Measurements from ENCODE around the gene PPARD.
"Not testable (repeated sequence)": the region's sequence is repeated elsewhere in the genome, so short reads cannot be mapped to it uniquely, and the experiment has no call there.

Gene PPARD

DNA sequence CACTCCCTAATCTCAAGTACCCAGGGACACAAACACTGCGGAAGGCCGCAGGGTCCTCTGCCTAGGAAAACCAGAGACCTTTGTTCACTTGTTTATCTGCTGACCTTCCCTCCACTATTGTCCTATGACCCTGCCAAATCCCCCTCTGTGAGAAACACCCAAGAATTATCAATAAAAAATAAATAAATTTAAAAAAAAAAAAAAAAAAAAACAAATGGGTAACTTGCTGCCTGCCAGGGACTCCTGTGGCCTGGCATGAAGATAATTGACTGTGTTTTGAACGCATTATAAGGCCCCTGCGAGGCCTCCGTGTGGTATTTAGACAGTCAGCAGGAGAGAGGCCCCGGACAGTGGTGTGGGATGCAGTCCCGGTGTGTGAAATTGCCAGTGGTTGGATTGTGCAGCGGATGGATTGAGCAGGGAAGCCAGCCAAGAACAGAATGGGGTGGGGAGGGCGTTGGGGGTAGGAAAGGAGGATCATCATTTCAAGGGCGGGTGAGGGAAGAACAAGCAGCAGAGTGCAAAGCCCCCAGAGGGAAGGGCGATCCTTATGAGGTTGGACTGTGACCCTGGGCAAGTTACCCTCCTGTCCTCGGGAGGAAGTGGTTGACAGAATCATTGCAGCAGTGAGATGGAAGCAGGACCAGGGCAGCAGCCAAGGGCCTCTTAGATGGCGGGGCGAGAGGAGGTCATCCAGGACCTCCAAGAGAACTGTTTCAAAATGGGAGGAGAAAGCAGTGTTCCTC is 43.3 kb downstream of the PPARD start:
- peak in 2 of 14 donors; percentile 12 to 14 for DNase-seq

DNA sequence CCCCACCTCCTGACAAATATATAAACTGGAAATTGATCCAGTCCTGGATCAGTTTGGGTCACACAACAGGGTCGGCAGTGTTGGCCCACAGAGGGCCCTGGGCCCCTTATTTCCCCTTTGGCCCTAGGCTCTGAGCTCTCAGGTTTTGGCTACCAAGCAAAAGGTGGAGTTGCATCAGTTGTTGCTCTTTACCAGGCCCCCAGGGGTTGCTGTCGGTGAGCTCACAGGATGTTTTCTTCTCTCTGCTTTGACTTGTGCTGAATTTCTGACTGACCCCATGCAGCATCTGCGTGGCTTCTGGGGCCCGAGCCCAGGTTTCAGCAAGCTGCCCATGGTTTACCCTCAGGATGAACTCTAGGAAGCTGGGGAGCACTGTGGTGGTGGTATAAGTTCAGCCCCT is 44.6 kb downstream of the PPARD start:
- no peak for DNase-seq

DNA sequence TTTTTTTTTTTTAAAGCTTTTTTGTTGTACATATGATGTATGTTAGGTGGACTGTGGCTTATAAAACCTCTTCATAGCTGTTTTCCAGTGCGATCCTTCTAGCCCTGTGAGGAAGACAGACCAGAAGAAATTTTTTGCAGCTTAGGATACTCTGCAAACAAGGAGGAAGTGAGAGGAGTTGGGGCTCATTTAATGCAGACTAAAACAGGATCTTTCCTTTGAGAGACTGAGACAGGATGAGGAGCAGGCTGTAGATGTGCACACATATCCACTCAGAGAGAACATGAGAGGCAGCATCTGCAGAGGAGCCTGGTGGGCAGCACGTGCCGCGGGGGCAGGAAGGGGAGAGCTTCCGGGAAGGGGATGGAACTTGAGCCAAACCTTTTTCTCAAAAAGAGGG is 45.7 kb downstream of the PPARD start:
- DNase-seq, result no peak

DNA sequence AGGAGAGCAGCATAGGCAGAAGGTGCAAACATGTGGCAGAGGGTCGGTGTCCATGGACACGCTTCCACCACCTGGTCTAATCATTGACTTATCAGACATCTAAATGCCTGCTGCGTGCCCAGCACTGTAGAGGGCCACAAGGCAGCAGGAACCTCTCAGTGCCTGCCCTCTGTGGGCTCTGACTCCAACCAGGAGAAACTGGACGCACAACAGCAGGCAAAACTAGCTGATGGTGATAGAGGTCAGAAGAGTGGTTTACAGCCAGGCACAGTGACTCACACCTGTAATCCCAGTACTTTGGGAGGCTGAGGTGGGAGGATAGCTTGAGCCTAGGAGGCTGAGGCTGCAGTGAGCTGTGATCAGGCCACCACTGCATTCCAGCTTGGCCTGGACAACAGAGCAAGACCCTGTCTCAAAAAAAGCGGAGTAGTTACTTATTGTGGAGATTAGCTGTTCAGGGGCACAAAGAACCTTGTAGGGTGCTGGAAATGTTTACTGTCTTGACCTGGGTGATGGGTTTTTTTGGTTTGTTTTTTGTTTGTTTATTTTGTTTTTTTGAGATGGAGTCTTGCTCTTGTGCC is 46.5 kb downstream of the PPARD start:
- no peak for DNase-seq

DNA sequence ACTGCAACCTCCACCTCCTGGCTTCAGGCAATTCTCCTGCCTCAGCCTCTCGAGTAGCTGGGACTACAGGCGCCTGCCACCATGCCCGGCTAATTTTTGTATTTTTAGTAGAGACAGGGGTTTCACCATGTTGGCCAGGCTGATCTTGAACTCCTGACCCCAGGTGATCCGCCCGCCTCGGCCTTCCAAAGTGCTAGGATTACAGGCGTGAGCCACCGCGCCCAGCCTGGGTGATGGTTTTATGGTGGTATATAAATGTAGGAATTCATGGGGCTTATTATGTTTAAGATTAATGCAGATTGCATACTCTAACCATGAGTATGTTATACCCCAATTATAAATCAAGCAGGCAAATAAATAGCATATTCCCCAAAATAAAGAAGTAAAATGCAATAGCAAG is 47.0 kb downstream of the PPARD start:
- DNase-seq, result not testable (repeated sequence)

DNA sequence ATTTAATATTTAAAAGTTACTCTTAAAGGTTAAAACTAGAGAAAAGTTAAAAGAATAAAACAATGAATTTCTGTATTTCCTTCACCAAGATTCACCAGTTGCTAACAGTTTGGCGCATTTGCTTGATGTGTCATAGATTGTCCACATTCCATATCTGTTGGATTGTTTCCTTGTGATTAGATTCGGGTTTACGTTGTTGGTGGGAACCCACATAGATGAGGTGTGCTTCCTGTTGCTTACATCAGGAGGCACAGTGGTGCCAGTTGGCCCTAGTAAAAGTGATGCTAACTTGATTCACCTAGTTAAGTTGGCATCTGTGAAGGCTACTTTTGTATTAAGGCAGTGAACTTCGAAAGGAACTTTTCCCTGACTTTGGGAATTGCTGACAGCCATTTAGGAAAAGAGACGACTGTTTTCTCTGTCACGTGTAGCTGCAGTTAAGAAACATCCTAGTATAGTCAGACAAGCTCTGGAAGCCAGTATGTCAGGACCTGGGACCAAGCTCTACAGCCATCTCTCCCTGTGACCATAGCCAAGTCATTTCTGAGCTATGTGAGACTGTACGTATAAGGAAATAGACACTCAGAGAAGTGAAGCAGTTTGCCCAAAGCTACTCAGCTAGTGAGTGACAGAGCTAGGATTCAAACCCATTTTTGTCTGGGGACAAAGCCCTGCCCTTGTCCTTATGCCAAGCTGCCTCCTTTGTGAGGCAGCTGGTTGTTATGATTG is 49.0 kb downstream of the PPARD start:
- no peak for DNase-seq

DNA sequence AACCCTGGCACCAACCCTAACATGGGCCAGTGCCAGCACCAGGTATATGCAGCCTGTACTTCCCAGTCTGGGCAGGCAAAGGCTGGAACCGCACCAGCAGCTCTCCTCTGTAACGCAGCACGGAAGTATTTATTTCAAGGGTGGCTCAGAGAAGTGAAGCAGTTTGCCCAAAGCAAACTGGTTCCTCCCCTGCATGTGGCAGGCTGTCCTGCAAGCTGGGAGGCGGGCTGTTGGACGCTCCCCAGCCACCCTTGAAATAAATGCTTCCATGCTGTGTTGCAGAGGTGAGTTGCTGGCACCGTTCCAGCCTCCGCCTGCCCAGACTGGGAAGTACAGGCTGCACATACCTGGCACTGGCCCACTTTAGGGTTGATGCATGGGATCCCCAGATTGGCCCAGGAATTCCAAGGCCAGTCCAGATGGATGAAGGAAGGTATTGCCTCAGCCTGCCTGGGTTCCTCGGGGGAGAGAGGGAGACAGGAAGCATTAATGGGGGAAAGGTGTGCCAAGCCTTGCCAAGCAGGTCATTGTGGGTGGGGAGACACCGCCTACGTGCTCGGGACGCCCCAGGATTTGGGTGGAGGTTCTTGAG is 49.8 kb downstream of the PPARD start:
- DNase-seq, result peak in 1 of 14 donors; percentile 51

DNA sequence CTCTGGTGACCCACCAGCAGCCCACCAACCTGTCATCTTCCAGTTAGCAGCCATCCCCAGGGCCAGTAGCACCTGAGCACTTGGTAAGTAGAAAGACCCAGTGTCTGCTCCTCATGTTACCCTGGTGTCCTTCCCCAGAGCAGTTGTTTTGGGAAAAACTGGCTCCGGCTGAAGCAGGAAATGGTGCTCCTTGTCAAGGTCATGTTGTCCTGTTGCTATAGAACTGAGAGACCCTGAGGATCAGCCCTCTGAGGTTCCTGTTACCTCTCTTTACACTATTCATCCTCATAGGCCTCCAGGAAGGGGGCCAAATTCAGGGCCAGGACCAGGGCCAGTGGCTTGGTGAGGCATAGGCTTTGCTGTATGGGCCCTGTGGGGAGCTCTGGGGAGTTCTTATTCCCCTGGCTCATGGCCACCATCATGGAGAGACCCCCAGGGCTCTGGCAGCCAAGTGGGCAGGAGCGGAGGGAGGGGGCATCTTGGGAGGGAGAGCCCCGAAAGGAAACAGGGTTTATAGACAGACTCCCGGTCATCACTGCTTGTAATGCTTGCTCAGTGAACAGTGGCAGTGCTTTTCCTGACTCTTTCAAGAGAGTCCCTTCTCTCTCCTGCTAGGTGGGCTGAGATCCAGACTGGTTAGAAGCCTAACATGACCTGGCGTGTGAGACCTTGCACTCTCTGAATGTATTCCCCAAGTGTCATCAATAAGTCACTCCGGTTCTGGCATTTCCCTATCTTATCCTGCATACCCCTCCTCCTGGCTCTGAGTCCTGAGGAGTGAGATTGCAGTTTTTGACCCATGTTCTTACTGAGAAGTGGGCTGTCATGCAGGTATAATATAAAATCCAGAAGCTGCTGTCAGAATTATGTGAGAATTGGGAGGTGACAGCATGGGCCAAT is 50.7 kb downstream of the PPARD start:
- DNase-seq, result no peak

DNA sequence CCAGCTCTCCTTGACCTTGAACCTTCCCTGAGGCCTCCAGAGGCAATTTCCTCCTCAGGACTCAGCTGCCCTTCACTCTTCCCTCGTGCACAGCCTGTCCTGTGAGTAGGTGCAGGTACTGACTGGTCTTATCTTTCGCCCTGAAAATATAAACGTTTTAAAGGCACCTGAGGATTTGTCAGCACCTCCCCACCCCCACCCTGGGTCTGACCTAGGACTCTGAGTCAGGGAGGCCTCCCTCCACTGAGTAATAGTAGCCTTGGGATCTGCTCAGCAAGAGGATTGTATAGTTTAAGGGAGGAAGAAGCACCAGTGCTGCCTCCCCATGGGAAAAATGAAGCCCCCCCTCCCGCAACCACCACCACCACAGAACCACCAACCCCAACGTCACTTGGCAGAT is 54.6 kb downstream of the PPARD start:
- no peak for DNase-seq

DNA sequence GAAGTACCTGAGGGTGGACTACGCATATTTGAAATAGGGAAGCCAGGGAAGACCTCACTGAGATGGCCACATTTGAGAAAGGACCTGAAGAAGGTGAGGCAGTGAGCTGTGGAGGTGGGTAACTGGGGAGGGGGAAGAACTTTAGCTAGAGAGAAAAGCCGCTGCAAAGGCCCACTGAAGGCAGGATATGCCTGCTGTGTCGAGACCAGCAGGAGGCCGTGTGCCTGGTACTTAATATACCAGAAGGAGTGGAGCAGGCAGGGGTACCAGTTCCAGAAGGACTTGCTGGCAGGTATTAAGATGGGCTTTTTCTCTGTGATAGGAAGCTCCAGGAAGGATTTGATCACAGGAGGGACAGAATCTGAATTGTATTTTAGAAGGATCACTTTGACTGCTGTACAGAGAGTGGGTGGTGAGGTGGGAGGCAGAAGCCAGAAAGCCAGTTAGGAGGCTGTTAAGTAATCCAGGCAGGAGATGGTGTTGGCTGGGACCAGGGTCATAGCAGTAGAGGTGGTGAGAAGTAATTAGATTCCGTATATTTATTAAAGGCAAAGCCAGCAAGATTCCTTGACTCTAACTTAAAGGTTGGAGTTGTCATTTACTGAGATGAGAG is 55.6 kb downstream of the PPARD start:
- no peak for DNase-seq

DNA sequence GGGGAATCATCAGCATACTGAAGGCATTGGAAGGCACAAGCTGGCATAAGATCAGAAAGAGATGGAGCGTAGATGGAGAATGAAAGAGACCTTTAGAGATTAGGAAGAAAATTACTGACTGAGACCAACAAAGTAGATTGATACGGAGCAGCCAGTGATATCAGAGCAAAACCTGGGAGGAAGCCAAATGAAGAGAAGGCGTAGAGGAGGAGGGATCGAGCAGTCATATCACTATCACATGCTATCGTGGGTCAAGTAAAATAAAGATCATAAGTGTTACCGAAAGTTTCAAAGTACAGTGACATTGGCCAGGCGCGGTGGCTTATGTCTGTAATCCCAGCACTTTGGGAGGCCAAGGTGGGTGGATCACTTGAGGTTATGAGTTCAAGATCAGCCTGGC is 56.2 kb downstream of the PPARD start:
- DNase-seq, result no peak

DNA sequence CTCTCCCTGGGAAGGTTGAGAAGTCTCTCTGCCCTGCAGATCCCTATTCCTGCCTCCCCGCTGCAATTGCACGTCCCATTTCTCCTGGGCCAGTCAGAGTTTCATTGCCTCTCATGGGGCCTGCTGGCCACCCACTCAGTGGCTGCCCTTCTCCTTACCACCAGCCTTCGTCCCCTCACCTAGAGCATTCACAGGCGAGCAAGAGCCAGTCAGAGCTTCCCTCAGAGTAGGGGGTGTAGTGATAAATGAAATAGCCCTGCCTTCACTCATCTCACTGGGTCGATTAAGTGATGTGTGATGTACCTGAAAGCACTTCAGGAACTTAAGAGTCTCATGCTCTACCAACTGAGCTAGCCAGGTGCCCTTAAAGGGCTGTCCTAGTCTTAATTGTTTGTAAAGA is 57.8 kb downstream of the PPARD start:
- no peak for DNase-seq

DNA sequence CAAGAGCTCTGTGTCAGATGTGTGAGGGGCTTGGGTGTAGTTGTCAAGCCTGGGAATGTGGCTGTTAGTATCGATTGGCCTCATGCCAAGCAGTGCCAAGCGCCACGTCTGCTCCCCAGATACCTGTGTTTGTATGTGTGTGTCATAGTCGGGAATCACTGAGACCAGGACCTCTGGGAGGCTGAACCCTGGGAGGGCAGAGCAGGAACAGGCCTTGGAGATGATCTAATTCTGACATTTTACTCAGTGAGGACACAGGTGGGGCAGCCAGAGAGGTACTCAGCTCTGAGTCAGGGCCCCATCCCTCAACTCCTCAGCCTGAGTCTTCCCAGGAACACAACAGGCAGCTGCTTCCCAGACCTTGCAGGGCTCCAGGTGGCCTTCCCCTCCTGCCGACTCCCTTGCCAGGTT is 58.5 kb downstream of the PPARD start:
- DNase-seq, result no peak

DNA sequence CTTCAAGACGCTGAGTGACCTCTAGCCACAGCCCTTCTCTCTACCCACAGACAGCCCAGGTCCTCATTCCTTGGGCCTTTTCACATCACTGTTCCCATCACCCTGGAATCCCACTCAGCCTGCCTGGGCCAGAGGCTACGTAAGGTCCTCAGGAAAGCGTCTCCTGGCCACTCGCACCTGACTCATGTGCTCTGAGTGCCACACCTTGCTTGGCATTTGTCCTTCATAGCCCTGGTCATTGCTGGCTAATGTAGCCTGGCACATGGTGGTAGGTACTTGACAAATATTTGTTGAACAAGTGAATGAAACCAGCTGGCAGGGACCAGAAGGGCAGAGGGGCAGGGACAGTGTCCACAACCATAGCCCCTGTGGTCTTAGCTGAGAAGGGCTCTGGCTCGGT is 59.2 kb downstream of the PPARD start:
- DNase-seq, result no peak

DNA sequence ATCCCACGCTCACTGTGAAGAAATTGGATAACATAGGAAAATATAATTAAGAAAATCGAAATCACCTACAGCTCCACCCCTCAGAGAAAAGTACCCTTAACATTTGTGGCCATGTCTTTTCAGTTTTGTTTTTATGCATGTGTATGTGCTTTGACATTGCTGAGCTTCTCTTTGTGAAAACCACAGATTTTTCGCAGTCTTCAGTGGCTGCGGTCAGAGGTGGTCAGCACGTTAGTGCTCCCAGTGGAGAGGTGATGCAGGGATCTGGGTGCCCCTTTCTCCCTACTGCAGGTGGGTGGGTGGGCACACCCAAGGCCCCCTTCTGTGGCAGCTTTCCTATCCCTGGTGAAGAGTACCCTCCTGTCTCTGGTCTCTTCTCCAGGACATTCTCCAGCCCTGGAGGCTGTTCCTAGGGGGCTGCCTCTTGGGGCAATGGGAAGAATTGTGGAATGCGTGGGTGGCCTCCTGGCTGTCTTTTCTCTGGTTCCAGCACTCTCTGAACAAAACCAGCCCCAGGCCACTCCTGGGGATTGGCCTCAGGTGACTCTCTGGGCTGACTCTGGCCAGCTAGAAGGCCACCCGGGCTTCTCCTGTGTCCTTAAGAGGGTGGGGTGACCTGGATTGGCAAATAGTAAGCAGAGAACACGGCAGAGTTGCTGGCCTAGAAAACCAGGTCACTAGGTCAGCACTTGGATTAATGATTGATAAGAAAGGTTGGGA is 59.9 kb downstream of the PPARD start:
- DNase-seq, result no peak

DNA sequence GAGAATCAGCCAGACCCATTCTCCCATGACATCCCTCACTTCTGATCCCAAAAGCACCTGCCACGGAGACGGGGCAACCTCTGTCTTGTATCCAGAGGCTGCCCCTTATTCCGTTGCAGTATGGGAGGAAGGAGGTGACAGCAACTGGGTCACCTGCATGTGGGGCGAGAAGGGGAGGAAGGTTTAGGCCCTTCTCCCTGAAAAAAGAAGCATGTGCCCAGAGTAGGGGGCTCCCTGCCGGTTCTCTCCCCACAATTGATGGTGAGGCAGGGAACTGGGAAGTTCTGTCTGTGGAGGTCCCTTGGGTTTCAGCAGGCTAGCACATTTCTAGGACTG is 60.5 kb downstream of the PPARD start:
- no peak for DNase-seq

DNA sequence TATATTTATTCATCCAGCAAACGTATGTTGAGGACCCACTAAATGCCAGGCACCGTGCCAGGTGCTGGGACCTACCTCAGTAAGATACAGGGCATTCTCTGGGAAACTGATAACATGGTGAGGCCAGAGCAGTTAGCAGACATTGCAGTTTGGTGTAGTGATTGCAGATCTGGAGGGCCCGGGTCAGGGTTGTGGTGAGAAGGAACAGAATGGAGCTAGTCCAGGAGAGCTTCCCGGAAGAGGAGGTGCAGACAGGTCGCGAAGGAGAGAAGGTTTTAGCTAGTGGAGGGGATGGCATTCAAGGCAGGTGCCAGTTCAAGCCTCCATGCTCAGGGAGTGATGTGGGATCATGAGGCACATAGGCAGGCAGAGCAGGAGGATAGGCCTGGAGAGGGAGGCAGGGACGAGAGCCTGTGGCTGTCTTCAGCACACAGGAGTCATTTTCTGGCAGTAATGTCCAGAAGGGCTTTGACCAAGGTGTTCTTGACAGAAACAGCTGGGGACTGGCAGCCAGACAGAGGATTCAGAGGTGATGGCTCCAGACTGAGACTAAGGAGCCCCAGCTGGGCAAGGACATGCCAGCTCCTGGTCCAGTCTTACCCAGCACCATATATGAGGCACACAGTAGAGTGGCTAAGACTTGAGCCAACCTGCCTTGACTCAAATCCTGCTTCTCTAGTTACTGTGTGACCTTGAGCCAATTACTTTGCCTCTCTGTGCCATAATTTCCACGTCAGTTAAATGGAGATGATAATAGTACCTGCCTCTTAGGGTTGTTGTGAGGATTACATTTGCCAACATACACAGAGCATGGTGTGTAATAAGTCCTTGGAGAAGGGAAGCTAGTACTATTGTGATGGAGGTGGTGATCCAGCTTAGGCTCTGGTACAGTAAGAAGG is 61.4 kb downstream of the PPARD start:
- DNase-seq, result no peak

DNA sequence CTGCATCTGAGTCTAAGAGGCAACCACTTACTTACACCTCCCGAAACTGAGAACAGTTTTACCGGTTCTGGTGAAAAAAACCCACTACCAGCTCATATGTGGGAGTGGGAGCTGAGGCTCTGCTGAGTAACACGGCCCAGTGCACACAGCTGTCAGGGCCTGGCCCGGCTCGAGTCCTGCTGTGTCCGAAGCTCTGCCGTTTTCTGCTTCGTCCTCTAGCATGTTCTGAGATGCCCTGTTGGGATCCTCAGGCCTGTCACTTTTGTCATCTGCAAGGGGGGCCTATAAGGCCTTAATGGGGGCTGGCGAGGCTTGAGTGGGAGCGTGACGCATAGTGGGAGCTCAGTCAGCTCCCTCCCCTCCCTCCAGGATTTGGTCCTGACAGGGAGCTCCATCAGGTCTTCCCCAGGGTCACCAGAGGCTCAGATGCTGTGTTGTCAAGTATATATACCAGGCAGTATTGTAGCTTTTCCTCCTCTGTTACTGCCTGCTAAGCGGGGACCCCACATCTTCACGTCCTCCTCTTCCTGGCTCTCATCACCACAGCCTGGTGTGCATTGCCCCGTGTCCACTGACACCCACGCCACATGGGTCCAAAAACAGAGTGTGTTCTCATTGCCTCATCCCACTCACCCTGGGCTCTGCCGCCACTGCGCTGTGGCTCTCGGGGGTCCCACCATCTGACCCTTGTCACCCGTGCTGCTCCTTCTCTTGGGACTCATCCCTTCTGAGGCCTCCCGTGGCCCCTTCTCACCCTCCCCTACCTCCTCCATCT is 64.5 kb downstream of the PPARD start:
- DNase-seq, result no peak

DNA sequence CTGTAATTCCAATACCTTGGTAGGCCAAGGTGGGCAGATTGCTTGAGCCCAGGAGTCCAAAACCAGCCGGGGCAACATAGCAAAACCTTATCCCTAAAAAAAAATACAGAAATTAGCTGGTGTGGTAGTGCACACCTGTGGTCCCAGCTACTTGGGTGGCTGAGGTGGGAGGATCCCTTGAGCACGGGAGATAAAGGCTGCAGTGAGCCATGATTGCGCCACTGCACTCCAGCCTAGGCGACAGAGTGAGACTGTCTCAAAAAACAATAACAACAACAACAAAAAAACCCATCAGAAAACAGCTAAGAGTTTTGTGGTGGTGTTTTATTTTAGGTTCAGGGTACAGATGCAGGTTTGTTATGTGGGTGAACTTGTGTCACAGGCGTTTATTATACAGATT is 66.9 kb downstream of the PPARD start:
- DNase-seq, result no peak

DNA sequence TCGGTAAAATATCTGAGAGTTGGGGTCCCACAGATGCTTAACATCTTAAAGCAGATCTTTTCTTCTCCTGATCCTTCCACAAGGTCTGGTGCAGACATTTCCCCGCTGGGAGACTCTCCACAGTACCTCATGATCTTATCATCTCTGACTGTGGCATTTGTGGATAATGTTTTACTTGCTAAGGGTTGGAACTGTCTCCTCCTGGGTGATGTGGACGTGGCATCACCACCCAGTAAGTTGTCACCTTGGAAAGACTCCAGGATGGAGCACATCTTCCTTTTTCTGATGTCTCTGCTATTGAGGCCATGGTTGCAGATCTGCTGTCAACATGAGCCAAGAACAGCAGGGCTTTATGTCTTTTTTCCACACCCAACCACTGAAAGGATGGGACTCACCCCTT is 67.8 kb downstream of the PPARD start:
- no peak for DNase-seq

Data from C1 segment of cervical spinal cord (tissue), 14 donors.